Fibroblast of skin of right biceps (primary cell): ENCODE results near the gene MRPL45.
A peak's percentile ranks its signal among the peaks of the same experiment; 100 is the strongest.
"Not testable (repeated sequence)": the region's sequence is repeated elsewhere in the genome, so short reads cannot be mapped to it uniquely, and the experiment has no call there.

Source experiments
- DNase-seq: peaks from one replicate; pipeline ENCODE4 v3.0.0-alpha.2; 2013

MRPL45 gene

DNA sequence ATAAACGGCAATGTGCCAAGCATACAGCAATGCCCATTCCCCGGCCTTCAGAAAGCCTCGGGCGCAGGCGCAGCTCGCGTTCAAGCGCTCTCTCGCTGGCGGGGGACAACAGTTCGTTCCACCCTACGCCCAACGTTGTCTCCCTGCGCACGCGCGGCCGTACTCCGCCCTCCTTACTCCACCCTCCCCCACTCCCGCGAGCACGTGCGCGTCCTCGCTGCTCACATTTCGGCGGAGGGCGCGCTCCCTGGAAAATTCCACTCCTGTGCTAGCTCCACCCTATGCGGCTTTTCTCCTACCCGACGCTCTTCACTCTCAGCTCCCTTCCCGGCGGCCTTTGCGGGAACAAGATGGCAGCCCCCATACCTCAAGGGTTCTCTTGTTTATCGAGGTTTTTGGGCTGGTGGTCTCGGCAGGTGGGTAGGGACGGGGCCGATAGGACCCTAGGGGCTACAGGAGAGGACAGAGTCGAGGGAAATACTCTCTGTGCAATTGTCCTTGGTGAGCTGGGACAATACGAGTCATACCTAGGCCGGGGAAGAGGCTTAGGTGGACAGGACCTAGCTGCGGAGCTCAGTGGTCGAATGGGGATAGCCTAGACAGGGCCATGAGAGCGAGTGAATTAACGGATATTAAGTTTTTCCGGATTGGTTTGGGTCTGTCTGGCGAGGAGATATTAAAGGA lies at the start of gene MRPL45:
Gene MRPL45, plus strand, starts transcription at position 335 of the 684 bp plus-strand sequence. Its CDS starts 16 bp downstream, at position 351.
- DNase-seq, result peak; percentile 97

DNA sequence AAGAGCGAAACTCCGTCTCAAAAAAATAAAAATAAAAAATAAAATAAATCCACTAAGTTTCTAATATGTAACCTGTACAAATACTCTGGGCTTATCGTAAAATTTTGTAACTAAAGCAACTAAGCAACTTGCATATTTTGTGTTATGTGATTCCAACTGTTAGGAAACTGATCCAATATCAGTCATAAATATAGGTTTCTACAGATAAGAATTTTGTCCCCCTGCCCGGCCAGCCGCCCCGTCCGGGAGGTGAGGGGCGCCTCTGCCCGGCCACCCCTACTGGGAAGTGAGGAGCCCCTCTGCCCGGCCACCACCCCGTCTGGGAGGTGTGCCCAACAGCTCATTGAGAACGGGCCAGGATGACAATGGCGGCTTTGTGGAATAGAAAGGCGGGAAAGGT lies 43.8 kb upstream of the MRPL45 start:
- DNase-seq, result not testable (repeated sequence)

DNA sequence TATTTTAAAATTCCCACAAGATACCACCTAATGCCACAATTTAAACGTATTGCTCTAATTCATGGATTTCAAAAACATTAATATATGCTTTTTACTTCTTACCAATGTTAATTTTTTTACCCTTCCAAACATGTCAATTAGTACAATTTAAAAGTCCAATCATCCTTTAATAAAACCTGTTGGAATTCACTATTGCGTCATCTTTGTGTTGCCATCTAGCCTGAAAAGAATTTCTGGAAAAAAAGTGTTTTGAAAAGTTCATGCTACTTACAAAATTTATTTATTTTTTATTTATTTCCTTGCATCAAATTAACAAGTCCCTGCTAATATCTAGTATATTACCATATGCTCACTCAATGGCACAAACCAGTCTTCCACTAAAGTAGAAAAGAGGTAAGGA lies 42.6 kb upstream of the MRPL45 start:
- DNase-seq, result not testable (repeated sequence)

- peak; percentile 85 for DNase-seq
These were observed 39.9 kb upstream of the MRPL45 start for GRCh38 chr17:38257013-38257621.

- not testable (repeated sequence) for DNase-seq
These were observed 30.9 kb upstream of the MRPL45 start for GRCh38 chr17:38265974-38266506.

- DNase-seq, result not testable (repeated sequence)
These were observed 30.4 kb upstream of the MRPL45 start for GRCh38 chr17:38266571-38266970.

DNA sequence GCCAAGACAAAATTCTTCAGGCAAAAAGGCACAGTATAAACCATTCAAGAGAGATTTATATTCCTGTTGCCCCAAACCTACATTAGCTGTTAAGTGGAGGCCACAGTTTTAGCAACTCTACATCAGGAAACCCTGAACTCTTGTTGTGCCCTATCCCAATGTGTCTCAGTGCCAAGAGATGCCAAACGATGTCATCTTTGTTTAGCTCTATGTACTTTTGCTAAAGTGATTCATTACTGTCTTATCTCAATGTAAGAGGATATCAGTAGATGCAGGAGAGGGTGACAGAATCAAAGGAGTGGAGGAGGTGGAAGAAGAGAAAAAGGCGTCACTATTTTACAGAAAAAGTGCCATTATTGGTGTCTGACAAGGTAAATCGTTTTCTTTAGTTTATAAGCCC lies 28.8 kb upstream of the MRPL45 start:
- not testable (repeated sequence) for DNase-seq

DNA sequence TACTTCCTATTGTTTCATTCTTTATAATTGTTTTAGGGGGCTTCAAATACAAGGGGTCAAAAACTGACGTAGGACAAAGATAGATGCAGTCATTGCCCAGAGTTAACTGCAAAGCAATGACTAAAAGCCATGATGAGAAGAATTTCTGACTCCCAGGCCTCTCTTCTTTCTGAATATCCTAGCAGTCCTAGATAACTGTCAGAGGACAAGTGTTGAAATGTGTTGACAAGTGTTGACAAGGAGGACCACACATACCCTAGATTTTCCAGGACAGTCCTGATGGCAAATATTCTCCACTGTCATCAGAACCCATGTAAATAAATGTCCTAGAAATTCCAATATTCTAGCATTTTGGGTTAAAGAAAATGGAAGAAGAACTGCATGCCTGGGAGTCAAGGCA lies 27.9 kb upstream of the MRPL45 start:
- DNase-seq, result not testable (repeated sequence)

- DNase-seq, result peak; percentile 7
These were observed 27.4 kb upstream of the MRPL45 start for GRCh38 chr17:38269552-38269951.

DNA sequence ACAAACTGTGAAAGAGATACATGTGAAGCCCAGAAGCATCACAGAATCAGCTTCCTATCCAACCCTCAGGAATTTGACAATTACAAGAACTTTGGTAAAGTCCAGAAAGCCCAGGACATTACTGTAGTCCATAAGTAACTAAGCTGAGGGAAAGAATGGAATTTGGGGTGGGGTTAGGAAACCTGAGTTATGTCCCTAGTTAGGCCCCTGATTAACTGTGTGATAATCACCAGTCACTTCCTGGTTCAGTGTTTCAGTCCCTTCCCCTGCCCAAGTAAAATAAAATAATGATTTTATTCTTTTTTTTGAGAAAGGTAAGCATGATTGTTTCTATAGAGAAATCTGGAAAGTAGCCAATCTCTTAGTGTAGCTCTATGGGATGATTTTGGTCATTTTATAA lies 11.0 kb upstream of the MRPL45 start:
- DNase-seq, result not testable (repeated sequence)

GRCh38 chr17:38286501-38287091 lies 10.4 kb upstream of the MRPL45 start:
- DNase-seq, result peak; percentile 75

GRCh38 chr17:38288217-38288827 lies 8.6 kb upstream of the MRPL45 start:
- peak; percentile 19 for DNase-seq

- DNase-seq, result not testable (repeated sequence)
These were observed 7.2 kb upstream of the MRPL45 start for GRCh38 chr17:38289760-38290159.

DNA sequence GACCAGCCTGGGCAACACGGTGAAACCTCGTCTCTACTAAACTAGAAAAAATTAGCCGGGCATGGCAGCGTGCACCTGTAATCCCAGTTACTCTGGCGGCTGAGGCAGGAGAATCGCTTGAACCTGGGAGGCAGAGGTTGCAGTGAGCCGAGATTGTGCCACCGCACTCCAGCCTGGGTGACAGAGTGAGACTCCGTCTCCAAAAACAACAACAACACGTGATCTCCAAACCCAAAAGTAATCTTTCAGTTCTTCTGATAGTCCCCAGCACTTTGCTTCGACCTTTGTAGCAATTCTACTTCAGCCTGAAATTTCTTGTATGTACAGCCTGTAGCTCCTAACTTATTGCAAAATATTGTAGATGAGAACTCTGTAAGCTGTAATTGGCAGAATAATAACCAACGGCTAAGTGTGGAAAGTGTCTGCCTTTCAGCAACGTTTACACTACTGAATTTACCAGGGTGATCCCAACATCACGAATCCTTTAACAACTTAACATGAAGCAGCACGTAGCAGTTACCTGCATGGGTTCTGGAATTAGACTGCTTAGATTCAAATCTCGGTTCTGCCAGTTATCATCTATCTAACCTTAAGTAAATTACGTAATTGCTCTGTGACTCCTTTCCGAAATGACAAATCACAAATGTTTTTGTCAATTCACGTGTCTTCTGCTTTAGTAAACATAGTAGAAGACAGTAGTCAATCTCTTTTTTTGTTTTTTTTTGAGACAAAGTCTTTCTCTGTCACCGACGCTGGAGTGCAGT lies 1.2 kb upstream of the MRPL45 start:
- DNase-seq, result not testable (repeated sequence)

GRCh38 chr17:38315497-38315896 lies 18.5 kb downstream of the MRPL45 start:
- no peak for DNase-seq

- DNase-seq, result no peak
These were observed 20.1 kb downstream of the MRPL45 start for GRCh38 chr17:38317081-38317480.

DNA sequence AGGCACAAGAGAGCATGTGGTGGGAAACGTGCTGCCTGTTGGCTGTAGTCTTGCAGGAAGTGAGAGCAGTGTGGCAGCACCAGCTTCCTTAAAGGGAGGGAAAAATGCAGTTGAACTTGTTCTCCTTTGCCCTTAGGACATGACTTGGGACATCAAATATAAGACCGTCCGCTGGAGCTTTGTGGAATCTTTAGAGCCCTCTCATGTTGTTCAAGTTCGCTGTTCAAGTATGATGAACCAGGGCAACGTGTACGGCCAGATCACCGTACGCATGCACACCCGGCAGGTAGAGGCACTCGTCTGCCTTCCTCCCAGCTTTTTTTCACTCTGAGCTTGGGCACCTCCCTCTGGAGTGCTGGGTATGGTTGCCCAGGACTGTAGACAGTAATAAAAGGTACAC lies 23.5 kb downstream of the MRPL45 start:
- no peak for DNase-seq

DNA sequence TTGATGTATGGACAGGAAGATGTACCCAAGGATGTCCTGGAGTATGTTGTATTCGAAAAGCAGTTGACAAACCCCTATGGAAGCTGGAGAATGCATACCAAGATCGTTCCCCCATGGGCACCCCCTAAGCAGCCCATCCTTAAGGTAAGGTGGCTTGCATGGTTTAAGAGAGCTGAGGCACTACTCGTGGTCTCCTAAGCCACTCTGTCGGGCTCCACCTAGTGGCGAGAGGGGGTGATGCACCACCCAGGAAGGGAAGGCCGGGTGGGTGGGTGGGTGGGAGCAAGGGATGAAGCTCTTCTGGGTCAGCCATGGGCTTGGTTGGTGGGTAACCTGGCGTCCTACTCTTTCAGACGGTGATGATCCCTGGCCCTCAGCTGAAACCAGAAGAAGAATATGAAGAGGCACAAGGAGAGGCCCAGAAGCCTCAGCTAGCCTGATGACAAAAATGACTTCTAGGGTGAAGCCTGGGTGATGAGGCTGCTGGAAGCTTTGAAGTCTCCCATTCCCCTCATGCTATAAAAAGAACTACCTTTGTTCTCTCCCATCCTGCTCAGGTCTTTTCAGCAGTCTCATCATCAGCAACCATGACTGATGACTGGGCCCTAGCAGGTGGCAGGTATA lies 25.3 kb downstream of the MRPL45 start:
- DNase-seq, result peak; percentile 43

GRCh38 chr17:38322897-38323296 lies 25.9 kb downstream of the MRPL45 start:
- DNase-seq, result no peak

- DNase-seq, result no peak
These were observed 27.3 kb downstream of the MRPL45 start for GRCh38 chr17:38324141-38324697.

GRCh38 chr17:38324772-38325171 lies 27.8 kb downstream of the MRPL45 start:
- DNase-seq, result no peak
